NB4 (cell line): ENCODE data around the gene MEGF10.
"Not testable (repeated sequence)": the region's sequence is repeated elsewhere in the genome, so short reads cannot be mapped to it uniquely, and the experiment has no call there.

Experiments
- DNase-seq: peaks from one replicate; pipeline ENCODE4 v3.0.0; 2010; ENCODE audit warnings: low read depth
- H3K4me3 ChIP-seq: one replicate; pipeline ENCODE4 v1.5.1; 2011; ENCODE audit warnings: mild to moderate bottlenecking, low read depth, low read length, moderate library complexity
- CTCF ChIP-seq: IDR thresholded peaks from one replicate; pipeline ENCODE4 v1.5.1; 2012; ENCODE audit warnings: low read depth, low read length
- MAX ChIP-seq: IDR thresholded peaks from 2 replicates; pipeline ENCODE4 v1.6.1; 2011; ENCODE audit warnings: low read depth, low read length
- MYC ChIP-seq: IDR thresholded peaks from 2 replicates; pipeline ENCODE4 v1.6.1; 2011; ENCODE audit warnings: low read depth, low read length
- POLR2A ChIP-seq: IDR thresholded peaks from 2 replicates; pipeline ENCODE4 v1.6.1; 2011; ENCODE audit warnings: mild to moderate bottlenecking; ENCODE audit not compliant: insufficient read length; ENCODE audit errors: extremely low read depth

Gene MEGF10

GRCh38 chr5:127311349-127311748 is 20.8 kb downstream of the MEGF10 start:
- H3K4me3 ChIP-seq: no peak overlapping the region
- TF ChIP-seq CTCF (no peak), MAX (no peak), MYC (no peak), POLR2A (no peak)
- no peak for DNase-seq

- H3K4me3 ChIP-seq: no peak overlapping the region
- DNase-seq: no peak
- TF ChIP-seq CTCF (no peak), MYC (no peak), MAX (no peak), POLR2A (no peak)
Observed at GRCh38 chr5:127311781-127312525, 21.4 kb downstream of the MEGF10 start.

- TF ChIP-seq MAX (no peak), POLR2A (no peak), MYC (no peak), CTCF (no peak)
Observed at GRCh38 chr5:127313379-127313778, 22.8 kb downstream of the MEGF10 start.

GRCh38 chr5:127313847-127314473 is 23.4 kb downstream of the MEGF10 start:
- H3K4me3 ChIP-seq: no peak overlapping the region
- peak; percentile 75 for TF ChIP-seq CTCF
- no peak for TF ChIP-seq POLR2A
- peak; percentile 60 for DNase-seq

More at GRCh38 chr5:127313379-127313778, 22.8 kb downstream of the MEGF10 start:
- H3K4me3 ChIP-seq: no peak overlapping the region
- DNase-seq: no peak

GRCh38 chr5:127316011-127316410 is 25.4 kb downstream of the MEGF10 start:
- H3K4me3 ChIP-seq: no peak overlapping the region
- TF ChIP-seq MAX (no peak), MYC (no peak), POLR2A (no peak), CTCF (no peak)
- no peak for DNase-seq

- not testable (repeated sequence) for DNase-seq, H3K4me3 ChIP-seq
Observed at GRCh38 chr5:127317385-127317784, 26.8 kb downstream of the MEGF10 start.
